Small intestine (tissue), 7 donors: ENCODE results near the gene NUCB1. TPM values are rescaled to one million over a fixed set of nuclear protein-coding genes. Genes with fewer than 3 reads are reported as not detected.
"Not testable (repeated sequence)": the region's sequence is repeated elsewhere in the genome, so short reads cannot be mapped to it uniquely, and the experiment has no call there.

Experiments
- DNase-seq, 2 donors: peaks; one replicate each; pipeline versions ENCODE4 v3.0.0 to v3.0.0-alpha.2; 2013
- FAIRE-seq: peaks from 2 replicates; lab custom pipeline; 2012; peaks lifted over from hg19 to GRCh38; lab: Jason Lieb, UNC
- H3K27ac ChIP-seq, 3 donors: one replicate each; pipeline ENCODE4 v1.5.1; 2013; ENCODE audit warnings: low read length in 2 of 3, mild to moderate bottlenecking in 2 of 3, control low read depth in 1 of 3, inconsistent platforms in 1 of 3, low read depth in 1 of 3, moderate library complexity in 1 of 3
- H3K27me3 ChIP-seq, 3 donors: one replicate each; pipeline ENCODE4 v1.6.1; 2013; ENCODE audit warnings: low read length in 3 of 3, inconsistent platforms in 1 of 3; ENCODE audit not compliant: control insufficient read depth in 3 of 3, insufficient read depth in 3 of 3
- H3K36me3 ChIP-seq, 3 donors: one replicate each; pipeline ENCODE4 v1.6.1; 2013; ENCODE audit warnings: low read length in 3 of 3, inconsistent platforms in 1 of 3, low read depth in 1 of 3, mild to moderate bottlenecking in 1 of 3, moderate library complexity in 1 of 3; ENCODE audit not compliant: control insufficient read depth in 3 of 3, insufficient read depth in 2 of 3
- H3K4me1 ChIP-seq, 3 donors: one replicate each; pipeline ENCODE4 v1.6.1; 2013; ENCODE audit warnings: low read length in 2 of 3, inconsistent platforms in 1 of 3, low read depth in 1 of 3, mild to moderate bottlenecking in 1 of 3, moderate library complexity in 1 of 3; ENCODE audit not compliant: control insufficient read depth in 3 of 3, insufficient read depth in 2 of 3
- H3K4me3 ChIP-seq, 3 donors: one replicate each; pipeline ENCODE4 v1.5.1; 2013; ENCODE audit warnings: low read length in 3 of 3, control low read depth in 1 of 3, inconsistent platforms in 1 of 3, low read depth in 1 of 3, mild to moderate bottlenecking in 1 of 3, moderate library complexity in 1 of 3
- H3K9me3 ChIP-seq, 2 donors: one replicate each; pipeline ENCODE4 v1.6.1; 2013; ENCODE audit warnings: low read depth in 1 of 2, low read length in 1 of 2; ENCODE audit not compliant: control insufficient read depth in 2 of 2, insufficient read depth in 1 of 2
- WGBS, 3 donors: extraction: QIAGEN DNeasy Blood & Tissue Kit; methylation state at CpG; one replicate each; pipeline ENCODE4 v1.1.7; 2013; 5-methylcytosine and 5-hydroxymethylcytosine counted together
- polyA plus RNA-seq, 4 donors: library from polyadenylated mRNA; stranded (reverse) in 3 of 4; unstranded in 1 of 4; fragments of 200-250 nt in 3 of 4; fragments of 120-200 nt in 1 of 4; gene quantifications; one replicate each; pipeline versions ENCODE4 v1.2.1 to v1.2.3, GENCODE V29; 2013
- donor health status: healthy with polysubstance abuse.
- donor health status: control.
- donor health status: control.
- donor health status: Bipolar disorder and iron deficiency.
- donor health status: healthy.

The NUCB1 gene
- polyA plus RNA-seq, 4 donors = 102 to 359 (median 228) TPM

- no peak for DNase-seq
- 72 to 90% (median 80%) methylated on average over 6 of the region's 6 CpGs for WGBS, 3 donors
- peaks cover 18 to 95% (median 33%) of the 10 kb centered on the region in 3 donors for H3K36me3 ChIP-seq
- H3K9me3 ChIP-seq = no peaks in the 10 kb centered on the region
- FAIRE-seq = no peak
- no peak overlapping the region for H3K27ac ChIP-seq
- no peaks in the 10 kb centered on the region for H3K27me3 ChIP-seq
- H3K4me3 ChIP-seq = no peak overlapping the region
- H3K4me1 ChIP-seq = no peaks in the 10 kb centered on the region
Observed at GRCh38 chr19:48918071-48918470, 18.0 kb downstream of the NUCB1 start.

GRCh38 chr19:48918801-48919247, 18.7 kb downstream of the NUCB1 start:
- Histone ChIP-seq H3K36me3 (peaks cover 21 to 95% (median 29%) of the 10 kb centered on the region in 3 donors), H3K9me3 (no peaks in the 10 kb centered on the region), H3K4me1 (no peaks in the 10 kb centered on the region), H3K27me3 (no peaks in the 10 kb centered on the region), H3K27ac (no peak overlapping the region), H3K4me3 (no peak overlapping the region)
- WGBS, 3 donors = 88 to 91% (median 91%) methylated on average over 18 of the region's 18 CpGs
- no peak for FAIRE-seq
- DNase-seq = peak in 1 of 2 donors; percentile 25

- H3K27ac ChIP-seq, H3K27me3 ChIP-seq, H3K4me3 ChIP-seq, H3K4me1 ChIP-seq, DNase-seq, H3K9me3 ChIP-seq, FAIRE-seq: not testable (repeated sequence)
- H3K36me3 ChIP-seq = peaks cover 19 to 92% (median 29%) of the 10 kb centered on the region in 3 donors
- 94 to 96% (median 96%) methylated on average over 8 of the region's 8 CpGs for WGBS, 3 donors
Observed at GRCh38 chr19:48919271-48919670, 19.2 kb downstream of the NUCB1 start.

DNA sequence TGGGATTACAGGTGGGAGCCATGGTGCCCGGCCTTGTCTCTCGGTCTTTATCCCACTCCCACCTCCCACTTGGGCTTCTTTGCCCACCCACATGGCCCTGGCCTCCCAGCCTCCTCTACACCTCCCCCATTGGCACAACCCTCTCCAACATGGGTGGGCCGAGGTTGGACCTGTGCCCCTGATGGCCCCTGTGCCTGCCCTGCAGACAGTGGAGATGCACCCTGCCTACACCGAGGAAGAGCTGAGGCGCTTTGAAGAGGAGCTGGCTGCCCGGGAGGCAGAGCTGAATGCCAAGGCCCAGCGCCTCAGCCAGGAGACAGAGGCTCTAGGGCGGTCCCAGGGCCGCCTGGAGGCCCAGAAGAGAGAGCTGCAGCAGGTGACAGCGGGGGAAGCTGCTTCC, 20.8 kb downstream of the NUCB1 start:
- FAIRE-seq = no peak
- Histone ChIP-seq H3K4me1 (no peaks in the 10 kb centered on the region), H3K27me3 (no peaks in the 10 kb centered on the region), H3K27ac (no peak overlapping the region), H3K9me3 (no peaks in the 10 kb centered on the region), H3K36me3 (peaks cover 15 to 80% (median 29%) of the 10 kb centered on the region in 3 donors), H3K4me3 (no peak overlapping the region)
- WGBS, 3 donors = 87 to 88% (median 87%) methylated on average over 10 of the region's 10 CpGs
- DNase-seq = no peak

GRCh38 chr19:48921721-48922500, 21.8 kb downstream of the NUCB1 start:
- DNase-seq = no peak
- no peaks in the 10 kb centered on the region for H3K4me1 ChIP-seq
- no peaks in the 10 kb centered on the region for H3K27me3 ChIP-seq
- no peak for FAIRE-seq
- H3K4me3 ChIP-seq = no peak overlapping the region
- peaks cover 12 to 71% (median 29%) of the 10 kb centered on the region in 3 donors for H3K36me3 ChIP-seq
- 93 to 99% (median 98%) methylated on average over 10 to 12 of the region's 12 CpGs for WGBS, 3 donors
- H3K27ac ChIP-seq = no peak overlapping the region
- no peaks in the 10 kb centered on the region for H3K9me3 ChIP-seq

DNA sequence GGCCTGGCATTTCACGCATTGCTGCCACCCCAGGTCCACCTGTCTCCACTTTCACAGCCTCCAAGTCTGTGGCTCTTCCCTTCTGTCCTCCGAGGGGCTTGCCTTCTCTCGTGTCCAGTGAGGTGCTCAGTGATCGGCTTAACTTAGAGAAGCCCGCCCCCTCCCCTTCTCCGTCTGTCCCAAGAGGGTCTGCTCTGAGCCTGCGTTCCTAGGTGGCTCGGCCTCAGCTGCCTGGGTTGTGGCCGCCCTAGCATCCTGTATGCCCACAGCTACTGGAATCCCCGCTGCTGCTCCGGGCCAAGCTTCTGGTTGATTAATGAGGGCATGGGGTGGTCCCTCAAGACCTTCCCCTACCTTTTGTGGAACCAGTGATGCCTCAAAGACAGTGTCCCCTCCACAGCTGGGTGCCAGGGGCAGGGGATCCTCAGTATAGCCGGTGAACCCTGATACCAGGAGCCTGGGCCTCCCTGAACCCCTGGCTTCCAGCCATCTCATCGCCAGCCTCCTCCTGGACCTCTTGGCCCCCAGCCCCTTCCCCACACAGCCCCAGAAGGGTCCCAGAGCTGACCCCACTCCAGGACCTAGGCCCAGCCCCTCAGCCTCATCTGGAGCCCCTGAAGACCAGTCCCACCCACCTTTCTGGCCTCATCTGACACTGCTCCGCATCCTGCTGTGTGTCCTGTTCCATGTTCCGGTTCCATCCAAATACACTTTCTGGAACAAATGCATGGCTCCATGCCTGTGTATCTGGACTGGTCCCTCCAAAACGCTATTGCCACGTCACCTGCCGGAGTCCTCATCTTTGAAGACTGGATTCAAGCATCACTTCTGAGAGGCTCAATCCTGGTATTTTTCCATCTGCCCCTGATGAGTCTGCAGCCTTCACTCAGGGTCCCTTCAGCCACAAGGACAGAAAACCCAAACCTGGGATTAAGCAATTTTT, 22.7 kb downstream of the NUCB1 start:
- Histone ChIP-seq H3K4me3 (no peak overlapping the region), H3K27ac (no peak overlapping the region), H3K27me3 (no peaks in the 10 kb centered on the region), H3K4me1 (no peaks in the 10 kb centered on the region), H3K36me3 (peaks cover 12 to 63% (median 26%) of the 10 kb centered on the region in 3 donors), H3K9me3 (no peaks in the 10 kb centered on the region)
- FAIRE-seq = no peak
- 86 to 93% (median 88%) methylated on average over 18 of the region's 18 CpGs for WGBS, 3 donors
- no peak for DNase-seq

- no peaks in the 10 kb centered on the region for H3K9me3 ChIP-seq
- no peak overlapping the region for H3K27ac ChIP-seq
- H3K27me3 ChIP-seq = no peaks in the 10 kb centered on the region
- FAIRE-seq (no peak), DNase-seq (no peak)
- no peak overlapping the region for H3K4me3 ChIP-seq
- 72 to 85% (median 84%) methylated on average over 10 to 11 of the region's 11 CpGs for WGBS, 3 donors
- H3K4me1 ChIP-seq = peaks cover 0 to 2% (median 0%) of the 10 kb centered on the region in 3 donors
- H3K36me3 ChIP-seq = peaks cover 10 to 39% (median 13%) of the 10 kb centered on the region in 3 donors
Observed at GRCh38 chr19:48925240-48925843, 25.2 kb downstream of the NUCB1 start.

GRCh38 chr19:48925890-48926289, 25.8 kb downstream of the NUCB1 start:
- not testable (repeated sequence) for H3K9me3 ChIP-seq, FAIRE-seq, H3K4me3 ChIP-seq, DNase-seq, H3K27ac ChIP-seq, H3K4me1 ChIP-seq, H3K27me3 ChIP-seq
- WGBS, 3 donors = 66 to 84% (median 71%) methylated on average over 8 of the region's 8 CpGs
- H3K36me3 ChIP-seq = peaks cover 9 to 34% (median 13%) of the 10 kb centered on the region in 3 donors
